Panc1 (cell line): ENCODE measurements around the gene GRIN2A.

Experiments used
- CTCF ChIP-seq: fragments of 450-650 bp; IDR thresholded peaks from 2 replicates; pipeline ENCODE4 v1.5.1; 2017; ENCODE audit warnings: mild to moderate bottlenecking
- POLR2AphosphoS5 ChIP-seq: IDR thresholded peaks from 2 replicates; pipeline ENCODE4 v1.6.1; 2012; ENCODE audit warnings: mild to moderate bottlenecking, low read depth, low read length, moderate library complexity
- REST ChIP-seq, 2 experiments: IDR thresholded peaks; 2 replicates each; pipeline ENCODE4 v1.6.1; 2011 to 2012; ENCODE audit warnings: low read depth in 2 of 2, control low read depth in 1 of 2, low read length in 1 of 2, mild to moderate bottlenecking in 1 of 2, moderate library complexity in 1 of 2; ENCODE audit not compliant: insufficient read depth in 1 of 2

- TF ChIP-seq CTCF (no peak), REST (IDR thresholded peaks at IDR 0.05; ENCODE audit: insufficient read depth in 1 of 2, low read depth in 2 of 2, low read length in 1 of 2) (no peak), POLR2AphosphoS5 (no peak)
Observed at GRCh38 chr16:9713907-9714306, 468.3 kb downstream of the GRIN2A start.
